ENCODE measurements around the gene TNFAIP8L2. TPM values are rescaled to one million over a fixed set of nuclear protein-coding genes. Genes with fewer than 3 reads are reported as not detected.
A peak's percentile ranks its signal among the peaks of the same experiment; 100 is the strongest.

TNFAIP8L2 gene
- total RNA-seq, 1 donor from 2014 or later, result 1.4 TPM

- no peak for DNase-seq
- intact Hi-C loops (cut with micrococcal nuclease), result no loop called here
- ATAC-seq, result peak; percentile 0
Observed at GRCh38 chr1:151144474-151145303, 11.8 kb upstream of the TNFAIP8L2 start.

- intact Hi-C loops (cut with micrococcal nuclease), result no loop called here
- DNase-seq, result peak; percentile 56
- ATAC-seq, result peak; percentile 5
Observed at GRCh38 chr1:151145304-151146071, 11.0 kb upstream of the TNFAIP8L2 start.

GRCh38 chr1:151146072-151146411 lies 10.4 kb upstream of the TNFAIP8L2 start:
- DNase-seq (no peak), ATAC-seq (peak; percentile 8)
- intact Hi-C loops (cut with micrococcal nuclease), result no loop called here

GRCh38 chr1:151146412-151147131 lies 9.9 kb upstream of the TNFAIP8L2 start, which contains the start of gene SEMA6C:
Gene SEMA6C, minus strand, starts transcription at chr1:151146631. Its CDS starts 4,010 bp downstream, at chr1:151142621.
- DNase-seq (peak; percentile 98), ATAC-seq (peak; percentile 91)
- intact Hi-C loops (cut with micrococcal nuclease), result no loop called here

- intact Hi-C loops (cut with micrococcal nuclease), result no loop called here
- DNase-seq (no peak), ATAC-seq (no peak)
Observed at GRCh38 chr1:151147132-151147503, 9.3 kb upstream of the TNFAIP8L2 start.

GRCh38 chr1:151147665-151148064 lies 8.8 kb upstream of the TNFAIP8L2 start:
- DNase-seq (no peak), ATAC-seq (no peak)
- intact Hi-C loops (cut with micrococcal nuclease), result no loop called here

- intact Hi-C loops (cut with micrococcal nuclease), result loop anchor here (5.0 kb wide), 1 partner anchor 60 kb away; no protein-coding TSS in a partner anchor
- DNase-seq (no peak), ATAC-seq (peak; percentile 41)
Observed at GRCh38 chr1:151157067-151157531, 650 bp downstream of the TNFAIP8L2 start.

- DNase-seq (no peak), ATAC-seq (no peak)
- intact Hi-C loops (cut with micrococcal nuclease), result loop anchor here (5.0 kb wide), 1 partner anchor 61 kb away; no protein-coding TSS in a partner anchor
Observed at GRCh38 chr1:151158326-151158725, 1.9 kb downstream of the TNFAIP8L2 start.

GRCh38 chr1:151158751-151159251 lies 2.4 kb downstream of the TNFAIP8L2 start:
- ATAC-seq (peak; percentile 15), DNase-seq (no peak)
- intact Hi-C loops (cut with micrococcal nuclease), result loop anchor here (5.0 kb wide), 1 partner anchor 62 kb away; no protein-coding TSS in a partner anchor

GRCh38 chr1:151159373-151159772 lies 2.9 kb downstream of the TNFAIP8L2 start:
- DNase-seq, result no peak
- intact Hi-C loops (cut with micrococcal nuclease), result loop anchor here (5.0 kb wide), 1 partner anchor 62 kb away; no protein-coding TSS in a partner anchor
- ATAC-seq, result no peak

- intact Hi-C loops (cut with micrococcal nuclease), result no loop called here
- peak; percentile 26 for ATAC-seq
- DNase-seq, result no peak
Observed at GRCh38 chr1:151164732-151165280, 8.4 kb downstream of the TNFAIP8L2 start.

- intact Hi-C loops (cut with micrococcal nuclease), result no loop called here
- peak; percentile 69 for DNase-seq
- peak; percentile 72 for ATAC-seq
Observed at GRCh38 chr1:151165281-151165737, 8.9 kb downstream of the TNFAIP8L2 start.

- peak; percentile 95 for DNase-seq
- intact Hi-C loops (cut with micrococcal nuclease), result no loop called here
- peak; percentile 94 for ATAC-seq
Observed at GRCh38 chr1:151165738-151166504, 9.5 kb downstream of the TNFAIP8L2 start, which contains the start of the genes LYSMD1 and SCNM1. Gene LYSMD1, minus strand, starts transcription at chr1:151165902. Its CDS starts 644 bp downstream, at chr1:151165258. Gene SCNM1, plus strand, starts transcription at chr1:151166144. Its CDS starts 9 bp downstream, at chr1:151166153.

- DNase-seq (no peak), ATAC-seq (no peak)
- intact Hi-C loops (cut with micrococcal nuclease), result no loop called here
Observed at GRCh38 chr1:151166505-151166956, 10.1 kb downstream of the TNFAIP8L2 start.

- DNase-seq (no peak), ATAC-seq (no peak)
- intact Hi-C loops (cut with micrococcal nuclease), result no loop called here
Observed at GRCh38 chr1:151167116-151167515, 10.7 kb downstream of the TNFAIP8L2 start.

- no peak for ATAC-seq
- intact Hi-C loops (cut with micrococcal nuclease), result no loop called here
Observed at GRCh38 chr1:151171190-151171589, 14.7 kb downstream of the TNFAIP8L2 start.

GRCh38 chr1:151175041-151175741 lies 18.7 kb downstream of the TNFAIP8L2 start:
- intact Hi-C loops (cut with micrococcal nuclease), result no loop called here
- ATAC-seq (peak; percentile 66), DNase-seq (peak; percentile 58)

More at GRCh38 chr1:151171190-151171589, 14.7 kb downstream of the TNFAIP8L2 start:
- DNase-seq, result no peak

All from left ventricle myocardium superior (tissue), 1 donor.